Activated naive CD4-positive, alpha-beta T cell treated with anti-CD3 and anti-CD28 coated beads for 36 hours (primary cell): Measurements from ENCODE around the gene APBA2. TPM values are rescaled to one million over a fixed set of nuclear protein-coding genes. Genes with fewer than 3 reads are reported as not detected.

ENCODE experiments used
- CTCF ChIA-PET: fragments of 350-600 bp; sonication (Branson Sonifier 250); formaldehyde crosslinking; loops from one replicate; lab custom pipeline; 2021; ENCODE audit warnings: antibody characterized with exemption; lab: Charles Lee
- DNase-seq: peaks from one replicate; pipeline ENCODE4 v3.0.0-alpha.2; 2020
- H3K27ac Mint-ChIP-seq: one replicate; pipeline ENCODE4 v1.8.0; 2021; ENCODE audit warnings: mild to moderate bottlenecking, mixed read lengths
- H3K27me3 Mint-ChIP-seq: one replicate; pipeline ENCODE4 v1.8.0; 2021; ENCODE audit warnings: low read depth, mixed read lengths
- H3K36me3 Mint-ChIP-seq: one replicate; pipeline ENCODE4 v1.8.0; 2021; ENCODE audit warnings: low read depth, mixed read lengths
- H3K4me1 Mint-ChIP-seq: one replicate; pipeline ENCODE4 v1.8.0; 2021; ENCODE audit warnings: low read depth, mixed read lengths
- H3K4me3 Mint-ChIP-seq: one replicate; pipeline ENCODE4 v1.8.0; 2021; ENCODE audit warnings: mild to moderate bottlenecking, moderate library complexity, mixed read lengths
- H3K9me3 Mint-ChIP-seq: one replicate; pipeline ENCODE4 v1.8.0; 2021; ENCODE audit warnings: mixed read lengths
- intact Hi-C: fragments of 100-400 bp; cut with micrococcal nuclease; formaldehyde crosslinking; loops from one replicate; pipeline ENCODE4 v1.15.1; 2023
- total RNA-seq, 2 experiments: library from RNA; stranded (reverse); gene quantifications; one replicate each; pipeline ENCODE4 v1.2.3, GENCODE V29; 2021

Gene APBA2
- total RNA-seq, 2 experiments from 2014 or later, result 16.2 to 18.3 TPM

DNA sequence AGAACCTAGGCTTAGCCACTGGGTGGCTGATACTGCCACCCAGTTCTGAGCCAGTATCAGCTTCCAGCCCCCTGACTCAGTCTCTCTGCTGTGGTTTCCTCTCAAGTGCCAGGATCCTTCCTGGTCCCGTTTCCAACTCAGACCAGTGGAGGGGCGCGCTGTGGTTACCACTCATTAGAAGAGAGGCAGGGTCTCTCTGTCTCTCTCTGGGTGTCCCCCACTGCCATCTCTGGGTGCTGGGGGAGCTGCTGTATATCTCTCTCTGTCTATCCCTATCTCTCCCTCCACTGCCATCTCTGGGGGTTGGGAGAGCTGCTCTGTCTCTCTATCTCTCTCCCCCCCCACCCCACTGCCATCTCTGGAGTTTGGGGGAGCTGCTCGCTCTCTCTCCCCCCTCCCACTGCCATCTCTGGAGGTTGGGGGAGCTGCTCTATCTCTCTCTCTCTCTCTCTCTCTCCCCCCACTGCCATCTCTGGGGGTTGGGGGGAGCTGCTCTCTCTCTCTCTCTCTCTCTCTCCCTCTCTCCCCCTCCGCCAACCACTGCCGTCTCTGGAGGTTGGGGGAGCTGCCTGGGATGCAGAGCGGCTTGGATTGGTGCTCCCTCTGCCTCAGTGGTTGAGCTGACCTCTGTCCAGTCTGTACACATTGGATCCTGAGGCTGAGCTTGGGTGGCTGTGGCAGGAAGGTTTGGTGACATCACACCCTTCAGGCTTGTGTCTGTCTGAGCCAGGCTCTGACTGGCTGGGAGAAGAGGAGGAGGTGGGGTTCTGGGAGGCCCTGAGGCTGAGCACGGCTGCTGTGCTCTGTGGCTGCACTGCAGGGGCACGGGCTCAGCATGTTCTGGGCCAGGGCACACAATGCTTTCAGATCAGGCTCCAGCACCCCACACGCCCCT lies 98.9 kb downstream of the APBA2 start:
- DNase-seq, result no peak
- no peaks in the 10 kb centered on the region for H3K27me3 Mint-ChIP-seq
- CTCF ChIA-PET, result interaction anchor here (0.7 to 0.8 kb wide), 3 partner anchors 9 to 104 kb away, joined by 3 read pairs; no protein-coding TSS in a partner anchor
- H3K4me1 Mint-ChIP-seq, result peaks cover 27% of the 10 kb centered on the region
- no peak overlapping the region for H3K4me3 Mint-ChIP-seq
- peaks cover 8% of the 10 kb centered on the region for H3K9me3 Mint-ChIP-seq
- intact Hi-C loops, result loop anchor here (5.0 kb wide), 1 partner anchor 108 kb away; no protein-coding TSS in a partner anchor
- no peak overlapping the region for H3K27ac Mint-ChIP-seq
- H3K36me3 Mint-ChIP-seq, result peaks cover 9% of the 10 kb centered on the region

GRCh38 chr15:28985316-28985645 lies 99.5 kb downstream of the APBA2 start:
- H3K9me3 Mint-ChIP-seq, result peaks cover 8% of the 10 kb centered on the region
- CTCF ChIA-PET, result interaction anchor here (0.7 kb wide), 1 partner anchor 102 kb away, joined by 3 read pairs; no protein-coding TSS in a partner anchor
- no peak for DNase-seq
- no peak overlapping the region for H3K27ac Mint-ChIP-seq
- peaks cover 9% of the 10 kb centered on the region for H3K36me3 Mint-ChIP-seq
- H3K4me1 Mint-ChIP-seq, result peaks cover 27% of the 10 kb centered on the region
- H3K27me3 Mint-ChIP-seq, result no peaks in the 10 kb centered on the region
- no peak overlapping the region for H3K4me3 Mint-ChIP-seq
- intact Hi-C loops, result loop anchor here (5.0 kb wide), 1 partner anchor 107 kb away; no protein-coding TSS in a partner anchor

- DNase-seq, result no peak
- intact Hi-C loops, result loop anchor here (5.0 kb wide), 1 partner anchor 107 kb away; no protein-coding TSS in a partner anchor
- Mint-ChIP-seq H3K4me1 (peaks cover 27% of the 10 kb centered on the region), H3K9me3 (peaks cover 8% of the 10 kb centered on the region), H3K27me3 (no peaks in the 10 kb centered on the region), H3K27ac (no peak overlapping the region), H3K36me3 (peaks cover 9% of the 10 kb centered on the region), H3K4me3 (no peak overlapping the region)
- CTCF ChIA-PET, result no interaction called here
These were observed 99.9 kb downstream of the APBA2 start for GRCh38 chr15:28985691-28986090.

GRCh38 chr15:28986108-28986507 lies 100.3 kb downstream of the APBA2 start:
- Mint-ChIP-seq H3K27me3 (no peaks in the 10 kb centered on the region), H3K27ac (no peak overlapping the region), H3K9me3 (peaks cover 8% of the 10 kb centered on the region), H3K36me3 (peaks cover 9% of the 10 kb centered on the region), H3K4me1 (peaks cover 27% of the 10 kb centered on the region), H3K4me3 (no peak overlapping the region)
- DNase-seq, result no peak
- CTCF ChIA-PET, result no interaction called here
- intact Hi-C loops, result loop anchor here (5.0 kb wide), 1 partner anchor 106 kb away; no protein-coding TSS in a partner anchor

DNA sequence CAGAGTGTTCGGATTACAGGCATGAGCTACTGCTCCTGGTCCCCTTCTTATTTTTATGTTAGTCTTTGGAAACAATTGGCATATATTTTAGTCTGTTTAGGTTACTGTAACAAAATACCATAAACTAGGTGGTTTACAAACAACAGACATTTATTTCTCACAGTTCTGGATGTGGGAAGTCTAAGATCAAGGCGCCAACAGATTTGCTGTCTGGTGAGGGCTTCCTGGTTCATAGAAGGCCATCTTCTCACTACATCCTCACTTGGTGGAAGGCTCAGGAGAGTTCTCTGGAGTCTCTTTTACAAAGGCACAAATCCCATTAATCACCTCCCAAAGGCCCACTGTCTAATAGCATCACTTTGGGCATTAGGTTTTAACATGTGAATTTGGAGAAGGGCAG lies 101.0 kb downstream of the APBA2 start:
- H3K27ac Mint-ChIP-seq, result no peak overlapping the region

DNA sequence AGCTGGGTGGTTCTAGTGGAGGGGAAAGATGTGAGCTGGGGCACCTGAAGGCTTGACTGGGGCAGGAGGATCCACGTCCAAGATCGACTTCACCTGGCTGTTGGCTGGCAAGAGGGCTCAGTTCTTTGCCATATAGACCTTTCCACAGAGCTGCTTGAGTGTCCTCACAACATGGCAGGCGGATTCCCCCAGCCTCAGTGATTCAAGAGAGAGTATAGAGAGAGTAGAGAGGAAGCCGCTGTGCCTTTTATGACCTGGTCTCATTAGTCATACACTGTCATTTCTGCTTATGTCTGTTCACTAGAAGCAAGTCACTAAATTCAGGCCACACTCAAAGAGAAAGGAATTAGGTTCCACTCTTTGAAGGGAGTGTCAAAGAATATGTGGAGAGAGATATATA lies 101.6 kb downstream of the APBA2 start:
- H3K4me3 Mint-ChIP-seq, result no peak overlapping the region
- DNase-seq, result peak; percentile 31
- no peaks in the 10 kb centered on the region for H3K27me3 Mint-ChIP-seq
- intact Hi-C loops, result loop anchor here (5.0 kb wide), 1 partner anchor 105 kb away; no protein-coding TSS in a partner anchor
- H3K4me1 Mint-ChIP-seq, result peaks cover 27% of the 10 kb centered on the region
- CTCF ChIA-PET, result interaction anchor here (1.2 to 1.5 kb wide), 2 partner anchors 103 to 117 kb away, joined by 3 read pairs; no protein-coding TSS in a partner anchor
- no peak overlapping the region for H3K27ac Mint-ChIP-seq
- H3K9me3 Mint-ChIP-seq, result peaks cover 8% of the 10 kb centered on the region
- peaks cover 9% of the 10 kb centered on the region for H3K36me3 Mint-ChIP-seq

More for the DNA sequence above, 101.0 kb downstream of the APBA2 start:
- peaks cover 27% of the 10 kb centered on the region for H3K4me1 Mint-ChIP-seq
- H3K27me3 Mint-ChIP-seq, result no peaks in the 10 kb centered on the region
- CTCF ChIA-PET, result interaction anchor here (1.2 to 1.5 kb wide), 2 partner anchors 104 to 117 kb away, joined by 3 read pairs; no protein-coding TSS in a partner anchor
- H3K36me3 Mint-ChIP-seq, result peaks cover 9% of the 10 kb centered on the region
- intact Hi-C loops, result loop anchor here (5.0 kb wide), 1 partner anchor 106 kb away; no protein-coding TSS in a partner anchor
- DNase-seq, result no peak
- no peak overlapping the region for H3K4me3 Mint-ChIP-seq
- H3K9me3 Mint-ChIP-seq, result peaks cover 8% of the 10 kb centered on the region

DNA sequence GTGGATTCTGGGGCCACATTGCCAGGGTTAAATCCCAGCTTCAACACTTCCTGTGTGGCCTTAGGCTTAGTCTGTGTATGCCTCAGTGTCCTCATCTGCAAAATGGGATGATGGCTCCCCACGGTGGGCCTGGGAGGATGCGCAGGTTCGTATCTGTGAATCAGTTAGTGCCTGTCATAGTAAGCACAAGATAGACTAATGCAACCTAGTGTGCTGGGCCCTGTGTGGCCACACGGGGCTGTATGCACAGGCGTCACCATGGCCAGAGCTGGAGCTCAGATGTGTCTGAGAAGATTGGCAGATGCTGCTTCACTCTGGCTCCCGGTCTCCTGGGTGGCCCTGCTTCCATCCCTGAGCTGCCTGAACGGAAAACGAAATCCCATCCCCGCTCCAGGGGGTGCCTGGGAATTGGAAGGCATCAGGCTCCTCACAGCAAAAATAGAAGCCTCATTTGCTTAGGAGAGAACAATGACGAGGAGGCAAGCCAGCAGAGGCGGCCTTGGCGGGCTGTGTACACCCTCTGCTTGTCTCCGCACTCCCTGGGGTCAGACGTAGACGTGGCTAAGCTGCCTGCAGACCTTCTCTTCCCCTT lies 103.6 kb downstream of the APBA2 start:
- Mint-ChIP-seq H3K27ac (no peak overlapping the region), H3K4me1 (peaks cover 32% of the 10 kb centered on the region), H3K36me3 (peaks cover 9% of the 10 kb centered on the region), H3K27me3 (no peaks in the 10 kb centered on the region), H3K4me3 (no peak overlapping the region), H3K9me3 (peaks cover 8% of the 10 kb centered on the region)
- intact Hi-C loops, result loop anchor here (5.0 kb wide), 1 partner anchor 103 kb away; no protein-coding TSS in a partner anchor
- CTCF ChIA-PET, result interaction anchor here (1.1 to 2.0 kb wide), 2 partner anchors 55 to 115 kb away, joined by 4 to 6 read pairs; no protein-coding TSS in a partner anchor
- DNase-seq, result peak; percentile 49

DNA sequence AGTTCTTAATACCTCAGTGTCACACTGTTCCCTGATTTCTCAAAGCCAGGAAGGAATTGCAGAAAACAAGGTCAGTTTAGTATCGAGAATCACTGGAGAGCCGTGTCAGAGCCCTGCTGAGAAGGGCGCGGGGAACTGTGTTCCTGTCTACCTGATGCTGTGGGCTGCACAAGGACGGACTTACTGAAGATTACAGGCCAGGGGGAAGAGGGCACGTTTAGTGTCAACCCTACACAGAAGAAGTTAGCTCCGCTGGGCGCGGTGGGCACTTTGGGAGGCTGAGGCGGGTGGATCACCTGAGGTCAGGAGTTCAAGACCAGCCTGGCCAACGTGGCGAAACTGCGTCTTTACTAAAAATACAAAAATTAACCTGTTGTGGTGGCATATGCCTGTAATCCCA lies 104.1 kb downstream of the APBA2 start:
- intact Hi-C loops, result loop anchor here (5.0 kb wide), 2 partner anchors 37 to 102 kb away; no protein-coding TSS in a partner anchor
- Mint-ChIP-seq H3K4me1 (peaks cover 28% of the 10 kb centered on the region), H3K27me3 (no peaks in the 10 kb centered on the region), H3K4me3 (no peak overlapping the region), H3K9me3 (peaks cover 8% of the 10 kb centered on the region), H3K36me3 (peaks cover 9% of the 10 kb centered on the region), H3K27ac (no peak overlapping the region)
- DNase-seq, result no peak
- CTCF ChIA-PET, result interaction anchor here (1.1 to 2.0 kb wide), 3 partner anchors 54 to 116 kb away, joined by 3 to 6 read pairs (median 4); no protein-coding TSS in a partner anchor

GRCh38 chr15:28990390-28990789 lies 104.6 kb downstream of the APBA2 start:
- CTCF ChIA-PET, result interaction anchor here (1.1 to 1.2 kb wide), 2 partner anchors 112 to 116 kb away, joined by 3 to 4 read pairs; no protein-coding TSS in a partner anchor
- intact Hi-C loops, result loop anchor here (5.0 kb wide), 1 partner anchor 37 kb away; no protein-coding TSS in a partner anchor

GRCh38 chr15:28991236-28992171 lies 105.7 kb downstream of the APBA2 start:
- H3K27ac Mint-ChIP-seq, result no peak overlapping the region
- peaks cover 8% of the 10 kb centered on the region for H3K9me3 Mint-ChIP-seq
- no peak overlapping the region for H3K4me3 Mint-ChIP-seq

More at GRCh38 chr15:28990390-28990789, 104.6 kb downstream of the APBA2 start:
- Mint-ChIP-seq H3K27me3 (no peaks in the 10 kb centered on the region), H3K4me3 (no peak overlapping the region), H3K9me3 (peaks cover 8% of the 10 kb centered on the region), H3K27ac (no peak overlapping the region), H3K4me1 (peaks cover 23% of the 10 kb centered on the region), H3K36me3 (peaks cover 7% of the 10 kb centered on the region)
- no peak for DNase-seq

GRCh38 chr15:28992336-28992864 lies 106.6 kb downstream of the APBA2 start:
- Mint-ChIP-seq H3K4me3 (no peak overlapping the region), H3K9me3 (peaks cover under 1% of the 10 kb centered on the region), H3K4me1 (peaks cover 12% of the 10 kb centered on the region), H3K36me3 (peaks cover 6% of the 10 kb centered on the region), H3K27ac (peak overlapping the region; percentile 31), H3K27me3 (no peaks in the 10 kb centered on the region)
- DNase-seq, result no peak
- CTCF ChIA-PET, result no interaction called here
- intact Hi-C loops, result loop anchor here (5.0 kb wide), 1 partner anchor 35 kb away; no protein-coding TSS in a partner anchor

More at GRCh38 chr15:28991236-28992171, 105.7 kb downstream of the APBA2 start:
- DNase-seq, result no peak
- CTCF ChIA-PET, result interaction anchor here (1.2 kb wide), 1 partner anchor 110 kb away, joined by 3 read pairs; no protein-coding TSS in a partner anchor
- Mint-ChIP-seq H3K36me3 (peaks cover 8% of the 10 kb centered on the region), H3K4me1 (peaks cover 15% of the 10 kb centered on the region), H3K27me3 (no peaks in the 10 kb centered on the region)
- intact Hi-C loops, result loop anchor here (5.0 kb wide), 1 partner anchor 36 kb away; no protein-coding TSS in a partner anchor
